OCI-LY3 (cell line): ENCODE measurements around the gene PSMA1.

Experiments used
- H2AFZ ChIP-seq: fragments of 200-600, 300-600 bp; shearing (Covaris generic); 2 replicates; pipeline ENCODE4 v1.6.0; 2014; ENCODE audit warnings: antibody characterized with exemption, low read depth, low read length
- H3K27ac ChIP-seq: fragments of 200-600, 300-600 bp; sonication (generic); 2 replicates; pipeline ENCODE4 v1.5.1; 2014; ENCODE audit warnings: mild to moderate bottlenecking, low read length, moderate library complexity, mixed read lengths
- H3K27me3 ChIP-seq: fragments of 200-600, 300-600 bp; sonication (generic); 2 replicates; pipeline ENCODE4 v1.6.1; 2014; ENCODE audit warnings: low read depth, low read length, mixed read lengths
- H3K36me3 ChIP-seq: fragments of 200-600, 300-600 bp; sonication (generic); replicated peaks from 2 replicates; pipeline ENCODE3; 2014; ENCODE audit warnings: low read depth, low read length, mixed read lengths
- H3K4me1 ChIP-seq: fragments of 300-600, 200-600 bp; sonication (generic); 2 replicates; pipeline ENCODE4 v1.6.1; 2014; ENCODE audit warnings: low read length, mixed read lengths
- H3K4me2 ChIP-seq: fragments of 200-600, 300-600 bp; sonication (generic); 2 replicates; pipeline ENCODE4 v1.6.1; 2014; ENCODE audit warnings: low read length, mixed read lengths
- H3K4me3 ChIP-seq: fragments of 300-600, 200-600 bp; sonication (generic); 2 replicates; pipeline ENCODE4 v1.5.1; 2014; ENCODE audit warnings: antibody characterized with exemption, mild to moderate bottlenecking, low read length, moderate library complexity
- H3K79me2 ChIP-seq: fragments of 300-600, 200-600 bp; shearing (Covaris generic); 2 replicates; pipeline ENCODE4 v1.6.1; 2014; ENCODE audit warnings: mild to moderate bottlenecking, low read length, mixed read lengths
- H3K9ac ChIP-seq: fragments of 300-600, 200-600 bp; shearing (Covaris generic); 2 replicates; pipeline ENCODE4 v1.6.0; 2014; ENCODE audit warnings: mild to moderate bottlenecking, low read length, moderate library complexity
- H3K9me3 ChIP-seq: fragments of 200-600, 300-600 bp; shearing (Covaris generic); 2 replicates; pipeline ENCODE4 v1.6.1; 2014; ENCODE audit warnings: low read length, mixed read lengths; ENCODE audit not compliant: insufficient read depth
- H4K20me1 ChIP-seq: fragments of 200-600, 300-600 bp; sonication (generic); 2 replicates; pipeline ENCODE4 v1.6.1; 2016; ENCODE audit warnings: low read length, mixed read lengths; ENCODE audit not compliant: insufficient read depth
- EZH2phosphoT487 ChIP-seq: fragments of 200-600 bp; shearing (Covaris generic); IDR thresholded peaks from 2 replicates; pipeline ENCODE4 v1.6.1; 2018; ENCODE audit warnings: antibody characterized with exemption, mixed run types, low read depth
- TF ChIP-seq, protein P1 (sequence below): fragments of 200-600, 300-600 bp; sonication (generic); IDR thresholded peaks from 2 replicates; pipeline ENCODE4 v1.5.1; 2014; ENCODE audit warnings: antibody characterized with exemption, low read length, low read depth

PSMA1 gene

DNA sequence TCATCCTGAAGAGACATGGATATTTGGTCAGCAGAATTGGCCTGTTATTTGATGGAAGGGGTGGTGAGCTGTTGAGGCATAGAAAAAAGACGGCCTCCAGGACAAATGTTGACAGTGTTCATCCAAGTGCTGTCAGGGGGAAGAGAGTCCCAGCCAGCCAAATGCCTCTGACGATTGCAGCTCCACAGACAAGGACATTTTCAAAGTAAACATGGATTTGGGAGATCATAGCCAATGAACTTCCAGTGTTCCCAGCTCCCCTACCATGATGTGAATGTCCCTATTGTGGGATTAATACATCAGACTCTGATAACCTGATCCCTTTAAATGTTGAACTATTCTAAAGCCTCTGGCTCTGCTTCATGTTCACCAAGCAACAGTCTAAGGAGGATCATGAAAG is 31.2 kb upstream of the PSMA1 start:
- Histone ChIP-seq H3K4me2 (no peak overlapping the region), H3K4me3 (no peak overlapping the region), H3K4me1 (no peaks in the 10 kb centered on the region), H3K9me3 (no peaks in the 10 kb centered on the region), H3K27me3 (no peaks in the 10 kb centered on the region), H3K27ac (no peak overlapping the region), H3K9ac (no peak overlapping the region), H3K79me2 (no peaks in the 10 kb centered on the region), H3K36me3 (no peaks in the 10 kb centered on the region), H4K20me1 (no peaks in the 10 kb centered on the region), H2AFZ (no peak overlapping the region)
- TF ChIP-seq, protein P1, sequence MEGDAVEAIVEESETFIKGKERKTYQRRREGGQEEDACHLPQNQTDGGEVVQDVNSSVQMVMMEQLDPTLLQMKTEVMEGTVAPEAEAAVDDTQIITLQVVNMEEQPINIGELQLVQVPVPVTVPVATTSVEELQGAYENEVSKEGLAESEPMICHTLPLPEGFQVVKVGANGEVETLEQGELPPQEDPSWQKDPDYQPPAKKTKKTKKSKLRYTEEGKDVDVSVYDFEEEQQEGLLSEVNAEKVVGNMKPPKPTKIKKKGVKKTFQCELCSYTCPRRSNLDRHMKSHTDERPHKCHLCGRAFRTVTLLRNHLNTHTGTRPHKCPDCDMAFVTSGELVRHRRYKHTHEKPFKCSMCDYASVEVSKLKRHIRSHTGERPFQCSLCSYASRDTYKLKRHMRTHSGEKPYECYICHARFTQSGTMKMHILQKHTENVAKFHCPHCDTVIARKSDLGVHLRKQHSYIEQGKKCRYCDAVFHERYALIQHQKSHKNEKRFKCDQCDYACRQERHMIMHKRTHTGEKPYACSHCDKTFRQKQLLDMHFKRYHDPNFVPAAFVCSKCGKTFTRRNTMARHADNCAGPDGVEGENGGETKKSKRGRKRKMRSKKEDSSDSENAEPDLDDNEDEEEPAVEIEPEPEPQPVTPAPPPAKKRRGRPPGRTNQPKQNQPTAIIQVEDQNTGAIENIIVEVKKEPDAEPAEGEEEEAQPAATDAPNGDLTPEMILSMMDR: no peak
- no peak for TF ChIP-seq EZH2phosphoT487

DNA sequence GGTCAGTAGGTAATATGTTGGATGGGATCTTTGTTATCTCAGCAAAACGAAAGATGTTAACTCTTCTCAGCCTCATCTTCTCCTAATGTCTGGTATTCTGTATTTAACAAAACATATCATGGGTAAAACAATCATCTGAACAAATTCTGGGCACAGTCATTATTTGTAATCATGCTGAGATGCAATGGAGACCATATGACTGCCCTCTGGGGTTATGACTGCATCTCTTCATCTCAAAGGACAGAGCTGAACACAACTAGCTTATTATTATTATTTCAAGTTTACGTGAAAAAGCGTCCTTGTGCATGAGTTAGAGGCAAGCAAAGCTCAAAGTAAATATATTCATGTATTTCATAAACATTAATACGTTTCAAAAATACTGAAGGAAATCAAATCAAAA is 29.7 kb upstream of the PSMA1 start:
- Histone ChIP-seq H2AFZ (no peak overlapping the region), H3K79me2 (no peaks in the 10 kb centered on the region), H3K4me1 (peaks cover 2% of the 10 kb centered on the region), H3K27me3 (no peaks in the 10 kb centered on the region), H3K36me3 (no peaks in the 10 kb centered on the region), H3K4me2 (no peak overlapping the region), H3K4me3 (no peak overlapping the region), H3K9me3 (no peaks in the 10 kb centered on the region), H3K27ac (no peak overlapping the region), H3K9ac (no peak overlapping the region), H4K20me1 (no peaks in the 10 kb centered on the region)
- TF ChIP-seq EZH2phosphoT487: no peak
- TF ChIP-seq, protein P1: no peak

DNA sequence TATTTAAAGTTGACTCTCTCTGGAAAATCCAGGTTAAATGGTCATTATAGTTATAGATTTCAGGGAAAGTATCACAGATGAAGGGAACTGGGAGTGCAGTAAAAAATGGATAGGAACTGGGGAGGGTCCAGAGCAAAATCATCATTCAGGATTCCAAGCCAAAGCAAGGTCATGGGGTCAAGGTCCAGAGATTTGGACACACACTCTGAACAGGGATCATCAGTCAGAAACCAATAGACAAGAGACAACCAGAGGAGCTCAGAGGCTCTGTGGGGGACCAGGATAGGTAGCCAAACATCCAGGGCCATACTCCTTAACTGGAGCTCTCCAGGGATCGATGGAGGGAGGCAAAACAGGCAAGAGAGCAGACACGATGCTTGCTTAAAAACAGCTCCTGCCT is 27.3 kb upstream of the PSMA1 start:
- H3K27ac ChIP-seq: no peak overlapping the region
- TF ChIP-seq, protein P1: no peak
- TF ChIP-seq EZH2phosphoT487: no peak
- no peak overlapping the region for H3K4me3 ChIP-seq
- no peak overlapping the region for H3K4me2 ChIP-seq
- no peaks in the 10 kb centered on the region for H4K20me1 ChIP-seq
- H3K9ac ChIP-seq: no peak overlapping the region
- no peaks in the 10 kb centered on the region for H3K36me3 ChIP-seq
- no peaks in the 10 kb centered on the region for H3K9me3 ChIP-seq
- no peaks in the 10 kb centered on the region for H3K27me3 ChIP-seq
- no peaks in the 10 kb centered on the region for H3K79me2 ChIP-seq
- H2AFZ ChIP-seq: no peak overlapping the region
- peaks cover 12% of the 10 kb centered on the region for H3K4me1 ChIP-seq

DNA sequence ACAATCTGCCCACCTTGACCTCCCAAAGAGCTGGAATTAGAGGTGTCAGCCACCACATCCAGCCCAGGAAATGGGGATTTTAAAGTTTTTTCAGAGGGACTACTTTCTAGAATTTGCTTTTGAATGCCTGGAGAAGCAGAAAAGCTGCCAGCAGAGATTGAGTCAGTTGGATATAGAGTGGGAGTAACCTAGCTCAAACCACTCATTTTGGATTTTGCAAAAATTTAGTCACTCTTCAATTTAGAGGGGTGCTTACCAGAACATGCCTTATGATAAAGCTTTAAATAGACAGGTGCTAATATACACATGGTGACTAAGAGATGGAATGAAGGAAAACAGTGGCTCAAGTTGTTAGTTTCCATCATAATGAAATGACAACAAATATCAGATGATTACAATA is 26.5 kb upstream of the PSMA1 start:
- H3K27me3 ChIP-seq: no peaks in the 10 kb centered on the region
- no peaks in the 10 kb centered on the region for H3K79me2 ChIP-seq
- H3K4me3 ChIP-seq: no peak overlapping the region
- H3K36me3 ChIP-seq: no peaks in the 10 kb centered on the region
- TF ChIP-seq, protein P1: no peak
- TF ChIP-seq EZH2phosphoT487: no peak
- H3K4me1 ChIP-seq: peaks cover 12% of the 10 kb centered on the region
- H3K27ac ChIP-seq: no peak overlapping the region
- H3K9ac ChIP-seq: no peak overlapping the region
- H3K4me2 ChIP-seq: no peak overlapping the region
- no peak overlapping the region for H2AFZ ChIP-seq
- H4K20me1 ChIP-seq: no peaks in the 10 kb centered on the region
- no peaks in the 10 kb centered on the region for H3K9me3 ChIP-seq
